RPMI7951 (cell line): Measurements from ENCODE around the gene TYW1. TPM values are rescaled to one million over a fixed set of nuclear protein-coding genes. Genes with fewer than 3 reads are reported as not detected.
"Not testable (repeated sequence)": the region's sequence is repeated elsewhere in the genome, so short reads cannot be mapped to it uniquely, and the experiment has no call there.

Experiments used
- DNase-seq: peaks from one replicate; pipeline ENCODE4 v3.0.0-alpha.2; 2012; ENCODE audit warnings: low read depth
- total RNA-seq: library from RNA; depleted of rRNA; stranded (reverse); fragments of >200 nt; shearing (Covaris generic); gene quantifications from 2 replicates; pipeline ENCODE4 v1.2.3, GENCODE V29; 2014

The TYW1 gene
- total RNA-seq, 1 experiment from 2014 or later: 11.9 TPM

DNA sequence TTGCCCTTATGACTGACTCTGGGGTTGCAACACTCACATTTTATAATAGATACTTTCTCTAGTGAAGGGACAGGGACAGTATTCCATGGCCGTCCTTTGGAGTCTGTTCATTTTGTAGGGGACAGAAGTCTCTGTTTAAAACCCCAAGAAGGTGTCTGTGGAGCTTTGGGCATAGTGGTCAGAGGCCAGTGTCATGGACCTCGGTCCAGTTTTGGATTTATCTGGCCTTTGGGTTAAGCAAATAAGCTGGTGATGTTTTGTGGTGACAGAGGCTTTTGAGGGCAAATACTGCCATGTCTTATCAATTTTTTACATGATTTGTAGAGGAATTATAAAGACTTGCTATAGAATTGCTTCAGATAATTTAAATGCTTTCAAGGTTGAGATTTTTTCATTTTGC lies 50.2 kb downstream of the TYW1 start:
- DNase-seq: not testable (repeated sequence)

- DNase-seq: not testable (repeated sequence)
These were observed 53.3 kb downstream of the TYW1 start for GRCh38 chr7:67049908-67050307.

DNA sequence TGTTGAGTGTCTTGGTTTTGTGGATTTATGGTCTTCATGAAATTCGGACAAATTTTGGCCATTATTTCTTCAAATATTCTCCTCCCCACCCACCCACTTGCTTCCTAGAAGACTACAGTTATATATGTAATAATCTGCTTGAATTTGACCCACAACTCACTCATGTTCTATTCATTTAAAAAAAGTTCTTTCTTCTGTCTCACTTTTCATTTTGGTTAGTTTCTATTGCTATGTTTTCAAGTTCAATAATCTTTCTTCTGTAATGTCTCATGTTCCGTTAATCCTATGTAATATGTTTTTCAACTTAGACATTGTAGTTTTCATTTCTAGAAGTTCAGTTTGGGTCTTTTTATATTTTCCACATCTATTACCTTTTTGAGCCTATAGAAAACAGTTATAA lies 55.5 kb downstream of the TYW1 start:
- DNase-seq: not testable (repeated sequence)

GRCh38 chr7:67056683-67057082 lies 60.0 kb downstream of the TYW1 start:
- no peak for DNase-seq

DNA sequence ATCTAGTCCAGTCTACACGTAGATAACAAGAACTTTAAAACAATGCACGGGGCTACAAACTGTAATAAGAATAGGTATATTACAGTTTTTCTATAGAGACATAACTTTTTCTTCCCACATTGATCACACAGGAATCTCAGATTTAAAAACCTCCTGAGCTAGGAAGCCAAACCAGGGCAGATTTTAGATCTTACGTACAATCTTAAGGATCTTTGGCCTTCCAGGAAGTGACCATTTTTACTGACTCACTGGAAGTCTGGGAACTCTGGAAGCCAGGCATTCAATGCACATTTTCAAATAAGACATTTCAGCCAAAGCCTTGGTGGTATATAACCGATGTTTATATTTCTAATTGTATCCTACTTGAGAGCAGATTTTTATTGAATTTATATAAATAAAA lies 64.7 kb downstream of the TYW1 start:
- DNase-seq: not testable (repeated sequence)

- DNase-seq: not testable (repeated sequence)
These were observed 66.2 kb downstream of the TYW1 start for GRCh38 chr7:67062802-67063201.

DNA sequence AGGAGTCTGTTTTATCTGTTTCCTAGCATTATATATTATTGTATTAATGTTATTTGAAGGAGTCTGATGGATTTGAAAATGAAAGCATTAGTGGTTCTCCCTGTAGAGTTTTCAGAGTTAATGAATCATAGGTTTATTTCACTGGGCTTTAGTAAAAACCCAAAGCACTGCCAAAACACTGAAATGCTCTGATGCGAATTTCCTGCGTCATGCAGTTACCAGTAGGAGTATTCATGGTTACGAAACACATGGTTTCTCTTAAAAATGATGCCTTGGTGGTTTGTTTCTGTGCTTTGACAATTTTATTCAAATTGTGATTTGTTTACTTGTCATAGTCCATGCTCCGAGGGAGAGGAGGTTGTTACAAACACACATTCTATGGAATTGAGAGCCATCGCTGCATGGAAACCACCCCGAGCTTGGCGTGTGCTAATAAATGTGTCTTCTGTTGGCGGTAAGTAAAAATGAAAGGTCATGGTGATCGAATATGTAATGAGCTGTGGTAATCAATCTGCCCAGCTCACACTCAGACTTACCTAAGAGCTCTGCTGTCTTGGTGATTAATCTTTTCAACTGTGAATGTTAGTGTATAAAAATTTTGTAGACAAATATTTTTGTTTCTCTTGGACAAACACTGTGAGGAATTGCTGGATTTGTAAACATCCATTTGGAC lies 70.5 kb downstream of the TYW1 start:
- DNase-seq: peak; percentile 54

- DNase-seq: not testable (repeated sequence)
These were observed 79.5 kb downstream of the TYW1 start for GRCh38 chr7:67076120-67076519.

DNA sequence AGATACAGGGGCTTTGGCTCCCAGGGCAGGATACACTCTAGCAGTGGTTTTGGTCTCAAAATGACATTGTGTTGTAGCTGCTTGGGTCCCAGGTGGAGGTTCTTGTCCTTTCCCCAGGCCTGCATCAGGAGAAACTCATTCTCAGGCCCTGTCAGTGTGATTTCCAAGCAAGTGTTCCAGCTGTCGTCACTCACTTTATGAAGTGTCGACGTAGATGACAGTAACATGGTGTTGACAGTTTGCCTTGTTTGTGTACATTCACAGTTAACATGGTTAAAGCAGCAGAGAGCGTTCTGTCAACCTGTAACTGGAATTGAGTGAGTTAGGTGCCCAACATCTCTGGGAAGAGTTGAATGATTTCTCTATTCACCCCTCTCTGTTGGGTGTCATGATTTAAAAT lies 86.2 kb downstream of the TYW1 start:
- DNase-seq: not testable (repeated sequence)

DNA sequence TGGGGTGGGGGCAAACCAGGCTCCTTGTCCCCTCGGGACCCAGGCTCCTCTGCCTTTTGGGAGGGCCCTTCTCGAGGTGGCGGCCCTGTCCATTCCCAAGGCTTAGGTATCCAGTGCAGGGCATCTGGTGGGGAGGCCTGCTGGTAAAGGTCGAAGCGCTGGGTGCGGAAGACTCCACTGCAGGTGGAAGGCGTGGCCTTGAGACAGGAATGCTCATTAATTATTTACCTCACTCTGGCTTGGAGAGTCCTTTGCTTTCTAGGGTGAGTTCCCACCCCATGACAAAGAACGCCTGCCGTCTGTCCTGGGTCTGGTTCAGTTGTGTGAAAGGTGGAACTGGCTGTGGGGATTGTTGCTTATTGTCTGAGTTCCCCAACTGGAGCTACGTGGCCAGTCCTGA lies 92.6 kb downstream of the TYW1 start:
- DNase-seq: not testable (repeated sequence)

GRCh38 chr7:67091053-67091452 lies 94.4 kb downstream of the TYW1 start:
- not testable (repeated sequence) for DNase-seq

DNA sequence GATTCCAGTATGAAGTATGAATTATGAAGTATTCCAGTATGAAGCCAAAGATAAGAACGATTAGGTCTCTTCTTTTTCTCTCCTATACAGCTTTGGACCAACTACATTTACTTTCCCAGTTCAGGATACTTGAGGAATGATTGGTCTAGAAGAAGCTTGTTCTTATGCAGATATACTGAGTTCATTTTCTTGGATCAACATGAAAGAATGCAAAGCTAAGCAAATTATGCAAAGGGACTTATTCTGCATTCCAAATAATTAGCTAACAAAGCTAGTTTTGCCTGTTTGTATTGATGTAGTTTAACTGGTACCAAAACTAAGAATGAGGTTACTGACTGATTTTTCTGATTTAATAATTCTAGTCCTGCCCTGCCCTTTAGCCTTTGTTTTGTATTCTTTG lies 101.4 kb downstream of the TYW1 start:
- DNase-seq: not testable (repeated sequence)

GRCh38 chr7:67099406-67099805 lies 102.8 kb downstream of the TYW1 start:
- DNase-seq: not testable (repeated sequence)

DNA sequence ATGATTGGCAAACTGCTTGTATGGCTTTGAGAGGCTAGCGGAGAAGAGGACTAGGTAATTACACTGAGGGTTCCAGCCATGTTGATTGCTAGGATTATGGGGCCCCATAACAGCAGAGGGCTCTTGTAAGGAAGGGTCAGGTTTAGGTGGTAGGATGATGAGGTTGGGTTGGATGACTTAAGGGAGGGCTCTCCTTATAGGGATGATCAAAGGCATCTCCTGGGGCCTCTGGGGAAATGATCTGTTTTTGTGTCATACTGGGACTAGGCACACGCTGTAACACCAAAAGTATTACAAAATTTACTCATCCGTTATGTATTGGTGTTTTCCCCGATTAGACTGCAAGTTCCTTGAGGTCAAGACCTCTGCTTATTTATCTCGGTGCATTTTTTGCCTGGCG lies 103.4 kb downstream of the TYW1 start:
- DNase-seq: not testable (repeated sequence)

DNA sequence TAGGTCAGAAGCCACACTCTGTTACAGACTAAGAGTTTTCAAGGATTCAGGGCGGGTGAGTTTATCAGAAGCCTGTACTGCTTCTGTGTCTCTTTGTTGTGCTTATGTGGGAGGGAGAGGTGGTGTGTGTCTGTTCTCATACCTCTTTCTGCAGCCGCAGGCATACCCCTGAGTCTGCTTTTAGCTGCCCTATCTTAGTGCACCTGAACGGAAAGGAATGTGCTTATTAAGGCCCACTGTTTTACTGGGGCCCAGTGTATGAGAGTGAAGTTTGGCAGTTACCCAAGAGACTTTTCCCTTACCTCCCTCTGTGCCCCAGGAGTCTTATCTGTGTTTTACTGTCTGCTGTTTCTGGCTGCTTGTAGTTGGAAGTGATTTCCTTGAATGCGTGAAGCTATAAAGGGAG lies 104.3 kb downstream of the TYW1 start:
- no peak for DNase-seq

DNA sequence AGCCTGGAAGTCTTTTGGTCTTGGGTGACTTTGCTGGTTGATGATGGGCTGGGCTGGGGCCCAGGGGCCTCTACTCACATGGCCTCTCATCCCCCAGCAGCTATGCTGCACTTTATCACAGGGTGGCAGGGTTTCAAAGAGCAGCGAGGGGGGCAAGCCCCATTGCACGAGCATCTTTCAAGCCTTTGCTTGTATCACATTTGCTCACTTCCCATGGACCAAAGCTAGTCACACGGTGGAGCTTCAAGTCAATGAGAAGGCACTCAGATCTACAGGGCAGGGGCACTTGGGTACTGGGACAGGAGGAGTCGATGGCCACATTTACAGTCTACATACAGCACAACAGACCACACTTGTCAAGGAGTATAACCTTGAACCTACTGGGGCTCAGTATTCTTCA lies 108.3 kb downstream of the TYW1 start:
- DNase-seq: not testable (repeated sequence)

- DNase-seq: peak; percentile 72
These were observed 108.7 kb downstream of the TYW1 start for GRCh38 chr7:67105377-67105776.

- not testable (repeated sequence) for DNase-seq
These were observed 109.6 kb downstream of the TYW1 start for GRCh38 chr7:67106255-67106654.

- DNase-seq: not testable (repeated sequence)
These were observed 114.7 kb downstream of the TYW1 start for GRCh38 chr7:67111342-67111741.

DNA sequence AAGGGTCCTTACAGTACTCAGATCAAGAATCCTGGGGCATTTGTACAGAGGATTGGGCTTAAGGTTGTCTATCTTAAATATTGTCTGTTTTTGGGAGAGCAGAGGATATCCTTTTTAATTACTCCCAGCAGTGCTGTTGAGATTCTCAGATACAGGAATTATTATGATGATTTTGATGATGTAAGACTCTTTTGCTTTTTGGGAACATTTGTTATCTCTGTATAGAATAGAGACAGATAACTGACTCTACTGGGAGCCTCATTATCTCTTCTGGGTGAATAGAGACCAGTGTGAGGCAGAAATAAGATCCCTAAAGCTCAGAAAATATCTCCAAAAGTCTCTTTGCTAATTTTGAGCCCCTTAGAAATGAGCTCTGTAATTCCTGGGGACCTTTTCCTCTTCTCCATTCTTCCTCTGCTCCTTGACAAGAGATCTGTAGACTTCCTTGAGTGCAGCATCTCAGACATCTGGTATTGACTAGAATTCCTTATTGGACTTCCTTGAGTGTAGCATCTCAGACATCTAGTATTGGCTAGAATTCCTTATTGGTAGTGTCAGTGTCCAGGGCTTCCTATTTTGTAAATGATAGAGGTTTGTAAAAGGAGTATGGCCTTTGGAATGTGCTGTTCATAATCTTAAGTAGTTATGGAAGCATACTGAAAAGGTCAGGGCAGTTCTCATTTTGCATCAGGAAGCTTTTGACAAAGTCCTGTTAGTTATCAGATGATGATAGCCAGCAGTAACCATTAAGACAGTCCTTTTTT lies 118.0 kb downstream of the TYW1 start:
- not testable (repeated sequence) for DNase-seq

DNA sequence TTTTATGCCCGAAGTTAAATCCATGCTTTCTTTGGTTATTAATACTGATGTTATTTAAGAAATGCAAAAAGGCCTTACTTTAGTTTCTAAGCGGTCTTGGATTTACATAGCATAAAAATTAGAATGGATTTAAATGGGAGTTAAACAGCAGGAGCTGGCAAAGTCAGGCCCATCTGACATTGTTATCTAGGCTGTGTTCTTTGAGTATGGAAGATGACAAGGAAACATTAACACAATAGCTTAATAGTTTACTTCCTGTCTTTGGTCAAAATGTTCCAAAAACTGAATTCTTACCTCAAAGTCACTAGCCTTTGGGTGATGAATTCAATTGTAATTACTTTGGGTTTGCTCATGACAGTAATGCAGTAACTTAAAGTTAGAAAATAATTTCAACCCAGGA lies 123.9 kb downstream of the TYW1 start:
- not testable (repeated sequence) for DNase-seq

- DNase-seq: not testable (repeated sequence)
These were observed 131.6 kb downstream of the TYW1 start for GRCh38 chr7:67128257-67128656.

- not testable (repeated sequence) for DNase-seq
These were observed 134.1 kb downstream of the TYW1 start for GRCh38 chr7:67130766-67131165.
